ENCODE results near the gene MFSD2A. TPM values are rescaled to one million over a fixed set of nuclear protein-coding genes. Genes with fewer than 3 reads are reported as not detected.

Gene MFSD2A
- total RNA-seq, 1 experiment from 2014 or later = 8.0 TPM

- no peaks in the 10 kb centered on the region for H3K9me3 ChIP-seq (ENCODE audit: control insufficient read depth in 1 of 2, insufficient read depth in 1 of 2, low read depth in 1 of 2, low read length in 2 of 2)
- H3K4me2 ChIP-seq (ENCODE audit: low read length) = no peak overlapping the region
- ATAC-seq (no peak), DNase-seq (ENCODE audit: low read depth, low spot score) (no peak)
- intact Hi-C loops (cut with micrococcal nuclease) = no loop called here
- ChIA-PET POLR2A (no interaction called here), CTCF (no interaction called here), RAD21 (ENCODE audit: low non-redundant PET in 1 of 2, low total read pairs in 2 of 2, uncharacterized antibody in 2 of 2, unreplicated experiment in 2 of 2) (no interaction called here)
- BruUV-seq (replicated peaks) = no TSS peak
- H3K4me3 ChIP-seq (replicated peaks in 1 of 2; ENCODE audit: low read depth in 1 of 2, low read length in 2 of 2) = no peak overlapping the region
- H2AFZ ChIP-seq (ENCODE audit: low read depth, low read length, poor library complexity, severe bottlenecking) = no peak overlapping the region
- no peaks in the 10 kb centered on the region for H3K79me2 ChIP-seq (ENCODE audit: insufficient read depth, low read length)
- no peak overlapping the region for H3K9ac ChIP-seq (ENCODE audit: low read length)
- no peaks in the 10 kb centered on the region for H3K36me3 ChIP-seq (ENCODE audit: control insufficient read depth in 1 of 2, insufficient read depth in 2 of 2, low read length in 2 of 2)
- H3K9me2 ChIP-seq (ENCODE audit: insufficient read depth) = no peaks in the 10 kb centered on the region
- H3K27me3 ChIP-seq (ENCODE audit: insufficient read depth, low read length) = no peaks in the 10 kb centered on the region
- H3K27ac ChIP-seq (ENCODE audit: low read depth, low read length) = no peak overlapping the region
- H4K20me1 ChIP-seq (ENCODE audit: insufficient read depth) = no peaks in the 10 kb centered on the region
- H3K4me1 ChIP-seq (ENCODE audit: control insufficient read depth in 1 of 2, insufficient read depth in 2 of 2, low read length in 2 of 2) = no peaks in the 10 kb centered on the region
- TF ChIP-seq EZH2phosphoT487 (IDR thresholded peaks at IDR 0.05; ENCODE audit: borderline replicate concordance) (no peak), CTCF (IDR thresholded peaks at IDR 0.05 in 2 of 3, conservative IDR thresholded peaks at IDR 0.05 in 1 of 3; ENCODE audit: borderline replicate concordance in 1 of 3, insufficient read depth in 1 of 3, low read depth in 2 of 3, low read length in 2 of 3) (no peak), RAD21 (IDR thresholded peaks at IDR 0.05; ENCODE audit: low read depth) (no peak), YY1 (IDR thresholded peaks at IDR 0.05; ENCODE audit: extremely low read depth, insufficient replicate concordance, low read depth, low read length) (no peak), MAX (IDR thresholded peaks at IDR 0.05) (no peak), CEBPB (IDR thresholded peaks at IDR 0.05; ENCODE audit: low read depth) (no peak), TCF7L2 (IDR thresholded peaks at IDR 0.05; ENCODE audit: borderline replicate concordance, extremely low read depth, insufficient read depth, insufficient read length) (no peak), SRF (IDR thresholded peaks at IDR 0.05; ENCODE audit: low read depth) (no peak), POLR2AphosphoS5 (IDR thresholded peaks at IDR 0.05; ENCODE audit: low read depth, low read length) (no peak), EZH2 (IDR thresholded peaks at IDR 0.05) (no peak), EGR1 (IDR thresholded peaks at IDR 0.05; ENCODE audit: low read depth) (no peak), REST (IDR thresholded peaks at IDR 0.05; ENCODE audit: low read depth) (no peak), SIN3A (IDR thresholded peaks at IDR 0.05; ENCODE audit: low read depth) (no peak), ZFX (IDR thresholded peaks at IDR 0.05) (no peak), ZNF274 (IDR thresholded peaks at IDR 0.05; ENCODE audit: low read depth, low read length) (no peak), ELF1 (IDR thresholded peaks at IDR 0.05; ENCODE audit: borderline replicate concordance, low read depth) (no peak), SP1 (IDR thresholded peaks at IDR 0.05; ENCODE audit: low read depth) (no peak), JUND (IDR thresholded peaks at IDR 0.05) (no peak), CBX3 (IDR thresholded peaks at IDR 0.05; ENCODE audit: low read depth) (no peak)
- TF ChIP-seq, protein P1, sequence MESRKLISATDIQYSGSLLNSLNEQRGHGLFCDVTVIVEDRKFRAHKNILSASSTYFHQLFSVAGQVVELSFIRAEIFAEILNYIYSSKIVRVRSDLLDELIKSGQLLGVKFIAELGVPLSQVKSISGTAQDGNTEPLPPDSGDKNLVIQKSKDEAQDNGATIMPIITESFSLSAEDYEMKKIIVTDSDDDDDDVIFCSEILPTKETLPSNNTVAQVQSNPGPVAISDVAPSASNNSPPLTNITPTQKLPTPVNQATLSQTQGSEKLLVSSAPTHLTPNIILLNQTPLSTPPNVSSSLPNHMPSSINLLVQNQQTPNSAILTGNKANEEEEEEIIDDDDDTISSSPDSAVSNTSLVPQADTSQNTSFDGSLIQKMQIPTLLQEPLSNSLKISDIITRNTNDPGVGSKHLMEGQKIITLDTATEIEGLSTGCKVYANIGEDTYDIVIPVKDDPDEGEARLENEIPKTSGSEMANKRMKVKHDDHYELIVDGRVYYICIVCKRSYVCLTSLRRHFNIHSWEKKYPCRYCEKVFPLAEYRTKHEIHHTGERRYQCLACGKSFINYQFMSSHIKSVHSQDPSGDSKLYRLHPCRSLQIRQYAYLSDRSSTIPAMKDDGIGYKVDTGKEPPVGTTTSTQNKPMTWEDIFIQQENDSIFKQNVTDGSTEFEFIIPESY (IDR thresholded peaks at IDR 0.05; ENCODE audit: extremely low read depth, insufficient replicate concordance, low read length) = no peak
Measured at GRCh38 chr1:39927538-39927937, 27.4 kb upstream of the MFSD2A start.
